Measurements from ENCODE around the gene LIN7A. TPM values are rescaled to one million over a fixed set of nuclear protein-coding genes. Genes with fewer than 3 reads are reported as not detected.

The LIN7A gene
- total and polyA plus RNA-seq, 2 of the 8 experiments (the other 6 are each of a cell fraction or from before 2014, with no cell fraction given): 5.8 to 22.0 TPM

GRCh38 chr12:80825506-80825905 is 112.2 kb downstream of the LIN7A start:
- Histone ChIP-seq H3K36me3 (ENCODE audit: control insufficient read depth in 2 of 4, insufficient read depth in 4 of 4, low read length in 3 of 4) (no peaks in the 10 kb centered on the region), H2AFZ (ENCODE audit: low read length) (no peak overlapping the region), H3K23ac (ENCODE audit: insufficient read length) (no peak overlapping the region), H4K20me1 (replicated peaks in 1 of 2; ENCODE audit: control insufficient read depth in 1 of 2, insufficient read depth in 2 of 2, low read length in 2 of 2) (no peaks in the 10 kb centered on the region), H2BK20ac (ENCODE audit: low read length) (no peak overlapping the region), H2BK15ac (ENCODE audit: low read length) (no peak overlapping the region), H3K14ac (ENCODE audit: insufficient read length) (no peak overlapping the region), H2BK5ac (ENCODE audit: low read depth, low read length) (no peak overlapping the region), H3K9ac (replicated peaks in 1 of 4; ENCODE audit: extremely low read depth in 1 of 4, low read depth in 3 of 4, low read length in 3 of 4) (no peak overlapping the region), H2AK5ac (ENCODE audit: low read depth, low read length) (no peak overlapping the region), H3K79me2 (ENCODE audit: control insufficient read depth in 1 of 2, insufficient read depth in 2 of 2, low read length in 2 of 2) (no peaks in the 10 kb centered on the region), H4K91ac (replicated peaks; ENCODE audit: insufficient read length, low read length) (no peak overlapping the region), H2BK120ac (replicated peaks; ENCODE audit: low read depth, low read length) (no peak overlapping the region), H3K4me3 (ENCODE audit: extremely low read depth in 1 of 4, insufficient read depth in 2 of 4, low read depth in 3 of 4, low read length in 4 of 4) (no peak overlapping the region), H3K27me3 (replicated peaks in 1 of 4; ENCODE audit: control insufficient read depth in 3 of 4, extremely low read depth in 1 of 4, insufficient read depth in 3 of 4, low read length in 3 of 4) (no peaks in the 10 kb centered on the region), H4K5ac (ENCODE audit: insufficient read length, low read depth, low read length) (no peak overlapping the region), H3K18ac (ENCODE audit: extremely low read depth, low read length) (no peak overlapping the region), H3K4me1 (replicated peaks in 1 of 4; ENCODE audit: control insufficient read depth in 3 of 4, insufficient read depth in 4 of 4, low read length in 3 of 4) (peaks cover 5 to 13% (median 9%) of the 10 kb centered on the region in 4 experiments), H3K4me2 (ENCODE audit: insufficient read depth in 1 of 2, low read depth in 2 of 2, low read length in 2 of 2) (no peak overlapping the region), H3K4ac (replicated peaks; ENCODE audit: insufficient read length, low read depth, low read length) (no peak overlapping the region), H3K56ac (replicated peaks; ENCODE audit: insufficient read length, low read depth, low read length) (no peak overlapping the region), H3K79me1 (ENCODE audit: low read depth, low read length) (no peaks in the 10 kb centered on the region), H4K8ac (ENCODE audit: extremely low read depth, insufficient read depth, low read length) (no peak overlapping the region), H2BK12ac (ENCODE audit: low read depth, low read length) (no peak overlapping the region), H3K9me3 (ENCODE audit: insufficient read depth in 2 of 2, low read depth in 1 of 2, low read length in 1 of 2) (no peaks in the 10 kb centered on the region), H3K23me2 (ENCODE audit: low read depth, low read length) (no peaks in the 10 kb centered on the region), H3K27ac (ENCODE audit: low read depth, low read length) (no peak overlapping the region)
- 82% methylated on average over 2 of the region's 2 CpGs; no CpG with 5 or more reads in 1 of the 2 experiments for WGBS, 2 experiments (ENCODE audit: extremely low coverage in 1 of 2, insufficient coverage in 1 of 2, insufficient read length in 1 of 2, insufficient replicate concordance in 2 of 2, low coverage in 1 of 2, low lambda C conversion rate in 2 of 2, missing lambda C conversion rate in 1 of 2)
- DNase-seq (ENCODE audit: low read depth in 1 of 2, low spot score in 2 of 2) (no peak), FAIRE-seq (no peak)
- POLR2A ChIA-PET (ENCODE audit: partially characterized antibody): no interaction called here
- CTCF ChIA-PET (ENCODE audit: partially characterized antibody): interaction anchor here (0.6 to 3.8 kb wide), 3 partner anchors 8 to 1032 kb away, joined by 3 to 23 read pairs (median 6); no protein-coding TSS in a partner anchor
- TF ChIP-seq SAP30 (IDR thresholded peaks at IDR 0.05; ENCODE audit: insufficient read depth, insufficient replicate concordance, low read length): no peak
- TF ChIP-seq SP2 (IDR thresholded peaks at IDR 0.05; ENCODE audit: low read length): no peak
- no peak for TF ChIP-seq RAD21 (IDR thresholded peaks at IDR 0.05 in 1 of 2, conservative IDR thresholded peaks at IDR 0.05 in 1 of 2; ENCODE audit: low read depth in 2 of 2, low read length in 2 of 2)
- TF ChIP-seq RFX5 (IDR thresholded peaks at IDR 0.05; ENCODE audit: borderline replicate concordance, low read depth, low read length): no peak
- no peak for TF ChIP-seq BCL11A (IDR thresholded peaks at IDR 0.05; ENCODE audit: low read depth in 2 of 2, low read length in 2 of 2)
- no peak for TF ChIP-seq SIN3A (conservative IDR thresholded peaks at IDR 0.05 in 1 of 2, IDR thresholded peaks at IDR 0.05 in 1 of 2; ENCODE audit: low read depth in 1 of 2, low read length in 2 of 2)
- no peak for TF ChIP-seq SP4 (IDR thresholded peaks at IDR 0.05; ENCODE audit: low read length)
- no peak for TF ChIP-seq JUND (IDR thresholded peaks at IDR 0.05; ENCODE audit: low read length)
- TF ChIP-seq RNF2 (IDR thresholded peaks at IDR 0.05; ENCODE audit: borderline replicate concordance, low read depth, low read length, missing control alignments, poor library complexity, severe bottlenecking): no peak
- TF ChIP-seq, protein P1, sequence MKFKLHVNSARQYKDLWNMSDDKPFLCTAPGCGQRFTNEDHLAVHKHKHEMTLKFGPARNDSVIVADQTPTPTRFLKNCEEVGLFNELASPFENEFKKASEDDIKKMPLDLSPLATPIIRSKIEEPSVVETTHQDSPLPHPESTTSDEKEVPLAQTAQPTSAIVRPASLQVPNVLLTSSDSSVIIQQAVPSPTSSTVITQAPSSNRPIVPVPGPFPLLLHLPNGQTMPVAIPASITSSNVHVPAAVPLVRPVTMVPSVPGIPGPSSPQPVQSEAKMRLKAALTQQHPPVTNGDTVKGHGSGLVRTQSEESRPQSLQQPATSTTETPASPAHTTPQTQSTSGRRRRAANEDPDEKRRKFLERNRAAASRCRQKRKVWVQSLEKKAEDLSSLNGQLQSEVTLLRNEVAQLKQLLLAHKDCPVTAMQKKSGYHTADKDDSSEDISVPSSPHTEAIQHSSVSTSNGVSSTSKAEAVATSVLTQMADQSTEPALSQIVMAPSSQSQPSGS (IDR thresholded peaks at IDR 0.05; ENCODE audit: low read length): no peak
- no peak for TF ChIP-seq EP300 (IDR thresholded peaks at IDR 0.05; ENCODE audit: borderline replicate concordance in 1 of 2, low read depth in 2 of 2, low read length in 2 of 2)
